D721Med (cell line): ENCODE results near the gene TMEM114.

Experiments used
- DNase-seq: peaks from one replicate; pipeline ENCODE4 v3.0.0; 2011; ENCODE audit warnings: low spot score; ENCODE audit not compliant: insufficient read length
- FAIRE-seq: peaks from 2 replicates; lab custom pipeline; 2011; peaks lifted over from hg19 to GRCh38; lab: Jason Lieb, UNC
- TF ChIP-seq, protein P1 (sequence below): IDR thresholded peaks from 2 replicates; pipeline ENCODE4 v1.5.1; 2012; ENCODE audit warnings: mild to moderate bottlenecking, control low read depth; ENCODE audit not compliant: insufficient read depth; ENCODE audit errors: missing control alignments

TMEM114 gene

GRCh38 chr16:8585041-8585440, 5.3 kb downstream of the TMEM114 start:
- DNase-seq, result no peak
- TF ChIP-seq, protein P1, sequence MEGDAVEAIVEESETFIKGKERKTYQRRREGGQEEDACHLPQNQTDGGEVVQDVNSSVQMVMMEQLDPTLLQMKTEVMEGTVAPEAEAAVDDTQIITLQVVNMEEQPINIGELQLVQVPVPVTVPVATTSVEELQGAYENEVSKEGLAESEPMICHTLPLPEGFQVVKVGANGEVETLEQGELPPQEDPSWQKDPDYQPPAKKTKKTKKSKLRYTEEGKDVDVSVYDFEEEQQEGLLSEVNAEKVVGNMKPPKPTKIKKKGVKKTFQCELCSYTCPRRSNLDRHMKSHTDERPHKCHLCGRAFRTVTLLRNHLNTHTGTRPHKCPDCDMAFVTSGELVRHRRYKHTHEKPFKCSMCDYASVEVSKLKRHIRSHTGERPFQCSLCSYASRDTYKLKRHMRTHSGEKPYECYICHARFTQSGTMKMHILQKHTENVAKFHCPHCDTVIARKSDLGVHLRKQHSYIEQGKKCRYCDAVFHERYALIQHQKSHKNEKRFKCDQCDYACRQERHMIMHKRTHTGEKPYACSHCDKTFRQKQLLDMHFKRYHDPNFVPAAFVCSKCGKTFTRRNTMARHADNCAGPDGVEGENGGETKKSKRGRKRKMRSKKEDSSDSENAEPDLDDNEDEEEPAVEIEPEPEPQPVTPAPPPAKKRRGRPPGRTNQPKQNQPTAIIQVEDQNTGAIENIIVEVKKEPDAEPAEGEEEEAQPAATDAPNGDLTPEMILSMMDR, result no peak
- no peak for FAIRE-seq

- TF ChIP-seq, protein P1, result no peak
- DNase-seq (no peak), FAIRE-seq (no peak)
Observed at GRCh38 chr16:8583732-8584131, 6.6 kb downstream of the TMEM114 start.

DNA sequence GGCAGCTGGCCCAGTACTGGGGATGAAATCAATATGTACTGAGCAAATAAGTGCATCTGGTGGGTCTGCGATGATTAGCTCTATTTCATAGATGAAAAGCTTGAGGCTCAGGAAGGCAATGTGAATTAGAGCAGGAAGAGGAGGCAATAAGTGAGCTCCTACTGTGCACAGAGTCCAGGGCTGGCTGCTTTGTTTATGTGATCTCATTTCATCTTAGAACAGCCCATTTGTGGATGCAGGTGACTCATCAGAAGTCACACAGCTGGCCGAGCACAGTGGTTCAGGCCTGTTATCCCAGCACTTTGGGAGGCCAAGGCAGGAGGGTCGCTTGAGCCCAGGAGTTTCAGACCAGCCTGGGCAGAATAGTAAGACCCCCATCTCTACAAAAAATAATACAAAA, 7.1 kb downstream of the TMEM114 start:
- TF ChIP-seq, protein P1, result no peak
- FAIRE-seq (no peak), DNase-seq (no peak)

DNA sequence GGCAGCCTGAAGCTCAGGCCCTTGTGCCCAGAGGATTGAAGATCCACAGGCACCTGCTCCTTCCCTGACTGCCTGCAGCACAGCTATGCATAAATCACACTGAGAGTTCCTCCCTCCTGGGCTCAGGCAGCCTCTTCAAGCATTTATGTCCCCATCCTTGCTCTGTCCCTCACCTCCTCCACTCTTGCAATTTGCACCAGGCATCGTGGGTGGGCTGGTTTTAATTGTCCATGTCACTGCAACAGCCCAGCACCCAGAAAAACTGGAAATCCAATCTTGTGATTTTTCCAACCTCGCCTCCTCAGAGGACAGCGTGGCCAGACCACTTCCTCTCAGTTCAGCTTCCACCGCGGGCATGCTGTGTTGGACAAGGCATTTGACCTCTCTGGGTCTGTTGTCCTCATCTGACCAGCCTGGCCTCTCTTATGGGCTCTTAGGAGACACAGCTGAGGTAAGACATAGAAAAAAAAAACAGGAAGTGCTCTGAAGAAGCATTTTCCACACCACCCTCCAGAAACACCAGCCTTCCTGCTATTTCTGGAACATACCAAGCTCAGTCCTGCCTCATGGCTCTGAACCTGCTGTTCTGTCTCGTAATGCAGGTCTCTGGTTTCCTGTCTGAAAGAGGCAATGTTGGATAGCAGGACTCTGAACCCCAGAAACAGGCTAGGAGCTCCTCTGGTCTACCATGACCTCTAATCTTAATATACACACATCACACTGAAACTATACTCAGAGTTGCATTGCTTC, 8.3 kb downstream of the TMEM114 start:
- TF ChIP-seq, protein P1, result no peak
- FAIRE-seq (no peak), DNase-seq (no peak)

DNA sequence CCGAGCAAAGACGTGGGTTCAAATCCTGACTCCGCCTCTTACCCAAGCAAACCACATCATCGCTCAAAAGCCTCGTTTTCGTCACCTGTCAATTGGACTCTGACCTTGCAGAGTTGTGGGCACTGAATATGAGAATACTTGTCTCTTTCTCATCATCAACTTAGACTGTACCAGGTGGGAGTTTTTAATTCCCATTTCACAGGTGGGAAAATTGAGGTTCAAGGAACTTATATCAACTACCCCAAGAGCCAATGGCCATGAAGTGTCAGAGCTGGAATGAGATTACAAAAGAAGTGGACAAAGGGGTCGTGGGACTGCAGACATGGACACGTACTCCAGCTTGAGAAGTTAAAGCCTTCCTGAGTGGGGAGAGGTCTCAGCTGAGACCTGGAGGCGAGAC, 10.8 kb downstream of the TMEM114 start:
- TF ChIP-seq, protein P1, result no peak
- DNase-seq, result no peak
- FAIRE-seq, result no peak

DNA sequence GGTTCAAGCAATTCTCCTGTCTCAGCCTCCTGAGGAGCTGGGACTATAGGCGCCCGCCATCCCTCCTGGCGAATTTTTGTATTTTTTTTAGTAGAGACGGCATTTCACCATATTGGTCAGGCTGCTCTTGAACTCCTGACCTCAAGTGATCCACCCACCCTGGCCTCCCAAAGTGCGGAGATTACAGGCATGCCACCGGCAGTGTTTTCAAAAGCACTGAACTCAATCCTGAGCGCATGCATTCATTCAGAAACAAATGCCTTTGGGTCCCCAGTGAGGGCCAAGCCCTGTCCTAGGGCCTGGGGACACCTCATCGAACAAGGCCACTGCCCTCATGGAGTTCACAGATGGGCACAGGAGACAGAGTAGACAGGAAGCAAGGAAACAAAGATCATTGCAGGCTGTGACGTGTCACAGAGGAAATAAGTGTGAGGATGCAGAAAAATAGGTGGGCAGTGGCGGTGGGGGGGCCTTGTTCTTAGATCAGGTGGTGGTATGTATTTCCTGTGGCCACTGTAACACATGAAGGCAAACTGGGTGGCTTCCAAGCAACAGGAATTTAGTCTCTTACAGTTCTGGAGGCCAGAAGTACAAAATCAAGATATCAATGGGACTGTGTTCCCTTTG, 12.5 kb downstream of the TMEM114 start:
- TF ChIP-seq, protein P1, result no peak
- FAIRE-seq (no peak), DNase-seq (no peak)
